HG03442 (cell line): ENCODE results near the gene RSRC1.

Experiments
- ATAC-seq: cut with Tn5 transposase; IDR thresholded peaks from one replicate; pipeline ENCODE4 v1.9.1; 2021; ENCODE audit warnings: mild to moderate bottlenecking, moderate library complexity; ENCODE audit not compliant: unreplicated experiment

RSRC1 gene

GRCh38 chr3:158570999-158571702 is 461.3 kb downstream of the RSRC1 start, which contains the start of gene MLF1:
Gene MLF1, plus strand, starts transcription at chr3:158571194. Its CDS starts 107 bp downstream, at chr3:158571301.
- peak; percentile 100 for ATAC-seq

- ATAC-seq, result no peak
Measured at GRCh38 chr3:158571969-158572765, 462.3 kb downstream of the RSRC1 start.

- no peak for ATAC-seq
Measured at GRCh38 chr3:158572766-158573060, 462.8 kb downstream of the RSRC1 start.

- ATAC-seq, result no peak
Measured at GRCh38 chr3:158573714-158574113, 463.8 kb downstream of the RSRC1 start.

GRCh38 chr3:158574646-158575045 is 464.8 kb downstream of the RSRC1 start:
- ATAC-seq, result no peak

- ATAC-seq, result no peak
Measured at GRCh38 chr3:158590223-158590622, 480.3 kb downstream of the RSRC1 start.
